Measurements from ENCODE around the gene VIL1. TPM values are rescaled to one million over a fixed set of nuclear protein-coding genes. Genes with fewer than 3 reads are reported as not detected.

VIL1 gene
- total and polyA plus RNA-seq, 2 donors: 0.14 to 0.16 TPM

DNA sequence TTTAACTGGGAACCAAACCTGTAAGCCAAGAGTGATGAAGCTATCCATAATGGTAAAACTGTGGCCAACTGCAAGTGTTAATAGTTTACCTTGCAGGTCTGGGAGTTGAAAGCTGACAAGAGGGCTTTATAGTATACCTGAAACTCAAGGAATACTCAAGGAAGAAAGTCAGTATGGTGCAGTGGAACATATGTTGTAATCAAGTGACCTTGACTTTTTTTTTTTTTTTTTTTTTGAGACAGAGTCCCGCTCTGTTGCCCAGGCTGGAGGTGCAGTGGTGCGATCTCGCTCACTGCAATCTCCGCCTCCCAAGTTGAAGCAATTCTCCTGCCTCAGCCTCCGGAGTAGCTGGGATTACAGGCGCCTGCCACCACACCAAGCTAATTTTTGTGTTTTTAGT is 27.6 kb downstream of the VIL1 start:
- WGBS: over 99% methylated on average over 6 of the region's 6 CpGs
- no peak for DNase-seq (ENCODE audit: low read depth in 6 of 9, low spot score in 9 of 9)
- Histone ChIP-seq H3K36me3 (ENCODE audit: control insufficient read depth in 2 of 2, insufficient read depth in 2 of 2, low read length in 1 of 2) (peaks cover 9 to 17% of the 10 kb centered on the region in 2 donors), H3K4me3 (ENCODE audit: low read length in 2 of 2) (no peak overlapping the region), H3K9me3 (ENCODE audit: control insufficient read depth in 2 of 2, insufficient read depth in 1 of 2, low read length in 1 of 2) (no peaks in the 10 kb centered on the region), H3K27me3 (ENCODE audit: control insufficient read depth in 2 of 2, insufficient read depth in 1 of 2, low read length in 1 of 2) (no peaks in the 10 kb centered on the region), H3K27ac (ENCODE audit: low read depth in 1 of 2, low read length in 1 of 2) (no peak overlapping the region), H3K4me1 (ENCODE audit: control insufficient read depth in 2 of 2, insufficient read depth in 2 of 2, low read length in 2 of 2) (no peaks in the 10 kb centered on the region)

DNA sequence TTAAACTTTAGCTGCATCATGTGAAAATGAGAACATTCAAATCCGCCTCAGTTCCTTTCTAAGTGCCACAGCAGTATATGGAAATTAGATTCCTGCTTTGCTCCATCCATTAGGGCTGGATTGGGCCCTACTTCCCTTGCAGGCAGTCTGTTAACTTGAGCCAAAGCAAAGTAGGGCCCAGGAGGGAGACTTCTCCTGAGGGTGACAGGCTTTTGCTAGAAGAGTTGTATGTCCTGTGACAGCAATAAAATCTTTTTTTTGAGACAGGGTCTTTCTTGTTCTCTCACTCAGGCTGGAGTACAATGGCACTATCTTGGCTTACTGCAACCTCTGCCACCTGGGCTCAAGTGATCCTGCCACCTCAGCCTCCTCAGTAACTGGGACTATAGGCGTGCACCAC is 28.1 kb downstream of the VIL1 start:
- WGBS: 98% methylated on average over 2 of the region's 2 CpGs
- H3K4me1 ChIP-seq (ENCODE audit: control insufficient read depth in 2 of 2, insufficient read depth in 2 of 2, low read length in 2 of 2): no peaks in the 10 kb centered on the region
- no peak for DNase-seq (ENCODE audit: low read depth in 6 of 9, low spot score in 9 of 9)
- no peaks in the 10 kb centered on the region for H3K27me3 ChIP-seq (ENCODE audit: control insufficient read depth in 2 of 2, insufficient read depth in 1 of 2, low read length in 1 of 2)
- H3K9me3 ChIP-seq (ENCODE audit: control insufficient read depth in 2 of 2, insufficient read depth in 1 of 2, low read length in 1 of 2): no peaks in the 10 kb centered on the region
- peaks cover 9 to 17% of the 10 kb centered on the region in 2 donors for H3K36me3 ChIP-seq (ENCODE audit: control insufficient read depth in 2 of 2, insufficient read depth in 2 of 2, low read length in 1 of 2)
- no peak overlapping the region for H3K4me3 ChIP-seq (ENCODE audit: low read length in 2 of 2)
- no peak overlapping the region for H3K27ac ChIP-seq (ENCODE audit: low read depth in 1 of 2, low read length in 1 of 2)

DNA sequence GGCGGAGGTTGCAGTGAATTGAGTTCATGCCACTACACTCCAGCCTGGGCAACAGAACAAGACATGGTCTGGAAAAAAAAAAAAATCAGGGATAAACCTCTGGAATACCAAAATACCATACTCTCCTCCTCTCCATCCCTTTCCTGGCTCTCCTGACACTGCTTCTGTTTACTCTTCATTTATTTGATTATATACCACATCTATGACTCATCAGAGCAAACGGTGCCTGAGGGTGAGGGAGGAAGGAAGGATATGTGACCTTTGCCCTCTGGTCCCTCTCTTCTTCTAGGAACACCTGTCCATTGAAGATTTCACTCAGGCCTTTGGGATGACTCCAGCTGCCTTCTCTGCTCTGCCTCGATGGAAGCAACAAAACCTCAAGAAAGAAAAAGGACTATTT is 30.0 kb downstream of the VIL1 start:
- peaks cover 9 to 30% of the 10 kb centered on the region in 2 donors for H3K36me3 ChIP-seq (ENCODE audit: control insufficient read depth in 2 of 2, insufficient read depth in 2 of 2, low read length in 1 of 2)

DNA sequence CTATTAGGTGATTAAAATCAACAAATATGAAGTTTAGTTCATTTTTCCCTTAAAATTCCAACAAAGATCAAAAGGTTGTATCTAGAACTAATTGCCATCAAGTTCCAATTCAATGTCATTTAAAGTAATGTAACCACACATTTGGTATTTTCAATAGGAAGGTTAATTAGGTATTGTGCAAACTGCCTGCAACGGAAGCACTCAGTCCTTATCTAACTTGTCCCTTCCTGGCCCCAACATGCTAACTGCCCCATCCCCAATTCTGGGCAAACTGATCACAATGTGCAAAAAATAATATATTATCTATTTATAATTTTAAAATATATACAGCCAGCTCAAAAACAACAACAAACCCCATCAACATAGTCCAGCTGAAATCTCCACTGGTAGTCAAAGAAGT is 33.2 kb downstream of the VIL1 start:
- no peaks in the 10 kb centered on the region for H3K4me1 ChIP-seq (ENCODE audit: control insufficient read depth in 2 of 2, insufficient read depth in 2 of 2, low read length in 2 of 2)
- H3K9me3 ChIP-seq (ENCODE audit: control insufficient read depth in 2 of 2, insufficient read depth in 1 of 2, low read length in 1 of 2): peaks cover 0 to 3% of the 10 kb centered on the region in 2 donors
- no peak for DNase-seq (ENCODE audit: low read depth in 6 of 9, low spot score in 9 of 9)
- no peak overlapping the region for H3K4me3 ChIP-seq (ENCODE audit: low read length in 2 of 2)
- H3K27me3 ChIP-seq (ENCODE audit: control insufficient read depth in 2 of 2, insufficient read depth in 1 of 2, low read length in 1 of 2): no peaks in the 10 kb centered on the region
- H3K36me3 ChIP-seq (ENCODE audit: control insufficient read depth in 2 of 2, insufficient read depth in 2 of 2, low read length in 1 of 2): peaks cover 26 to 51% of the 10 kb centered on the region in 2 donors
- H3K27ac ChIP-seq (ENCODE audit: low read depth in 1 of 2, low read length in 1 of 2): no peak overlapping the region
- 97% methylated on average over 1 of the region's 1 CpG for WGBS

More for the DNA sequence above, 30.0 kb downstream of the VIL1 start:
- no peak overlapping the region for H3K4me3 ChIP-seq (ENCODE audit: low read length in 2 of 2)
- WGBS: 89% methylated on average over 3 of the region's 3 CpGs
- H3K4me1 ChIP-seq (ENCODE audit: control insufficient read depth in 2 of 2, insufficient read depth in 2 of 2, low read length in 2 of 2): no peaks in the 10 kb centered on the region
- no peak overlapping the region for H3K27ac ChIP-seq (ENCODE audit: low read depth in 1 of 2, low read length in 1 of 2)
- no peak for DNase-seq (ENCODE audit: low read depth in 6 of 9, low spot score in 9 of 9)
- no peaks in the 10 kb centered on the region for H3K27me3 ChIP-seq (ENCODE audit: control insufficient read depth in 2 of 2, insufficient read depth in 1 of 2, low read length in 1 of 2)
- H3K9me3 ChIP-seq (ENCODE audit: control insufficient read depth in 2 of 2, insufficient read depth in 1 of 2, low read length in 1 of 2): no peaks in the 10 kb centered on the region

DNA sequence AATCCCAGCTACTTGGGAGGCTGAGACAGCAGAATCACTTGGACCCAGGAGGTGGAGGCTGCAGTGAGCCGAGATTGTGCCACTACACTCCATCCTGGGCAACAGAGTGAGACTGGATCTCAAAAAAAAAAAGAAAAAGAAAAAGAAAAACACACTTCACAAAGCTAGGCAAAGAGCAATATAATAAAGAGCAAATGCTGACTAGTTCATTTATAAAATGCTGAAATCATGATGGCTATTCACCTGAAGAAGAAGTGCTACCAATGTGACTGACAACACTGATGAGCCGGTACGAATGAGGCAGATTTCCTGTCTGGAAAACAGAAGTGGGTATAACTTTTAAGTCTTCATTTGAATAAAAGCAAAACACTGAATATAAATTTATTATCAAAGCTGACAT is 37.9 kb downstream of the VIL1 start:
- no peak overlapping the region for H3K4me3 ChIP-seq (ENCODE audit: low read length in 2 of 2)
- H3K27ac ChIP-seq (ENCODE audit: low read depth in 1 of 2, low read length in 1 of 2): no peak overlapping the region
- peaks cover 0 to 3% of the 10 kb centered on the region in 2 donors for H3K9me3 ChIP-seq (ENCODE audit: control insufficient read depth in 2 of 2, insufficient read depth in 1 of 2, low read length in 1 of 2)
- peaks cover 21 to 56% of the 10 kb centered on the region in 2 donors for H3K36me3 ChIP-seq (ENCODE audit: control insufficient read depth in 2 of 2, insufficient read depth in 2 of 2, low read length in 1 of 2)
- no peaks in the 10 kb centered on the region for H3K4me1 ChIP-seq (ENCODE audit: control insufficient read depth in 2 of 2, insufficient read depth in 2 of 2, low read length in 2 of 2)
- H3K27me3 ChIP-seq (ENCODE audit: control insufficient read depth in 2 of 2, insufficient read depth in 1 of 2, low read length in 1 of 2): no peaks in the 10 kb centered on the region
- DNase-seq (ENCODE audit: low read depth in 6 of 9, low spot score in 9 of 9): no peak
- 99% methylated on average over 3 of the region's 3 CpGs for WGBS

DNA sequence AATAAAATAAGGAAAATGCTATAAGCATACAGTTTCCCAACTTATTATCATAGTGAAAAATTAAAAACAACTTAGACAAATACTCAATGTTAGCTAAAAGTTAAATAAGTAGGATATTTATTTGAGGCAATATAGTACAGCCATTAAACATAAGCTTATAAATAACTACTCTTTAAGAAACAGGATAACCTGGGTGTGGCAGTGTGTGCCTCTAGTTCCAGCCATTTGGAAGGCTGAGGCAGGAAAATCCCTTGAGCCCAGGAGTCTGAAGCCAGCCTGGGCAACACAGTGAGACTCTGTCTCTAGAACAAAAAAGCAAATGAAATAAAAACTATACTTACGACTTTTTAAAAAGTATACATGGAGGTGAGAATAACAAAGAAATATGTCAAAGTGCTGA is 39.7 kb downstream of the VIL1 start:
- peaks cover 0 to 3% of the 10 kb centered on the region in 2 donors for H3K9me3 ChIP-seq (ENCODE audit: control insufficient read depth in 2 of 2, insufficient read depth in 1 of 2, low read length in 1 of 2)
- H3K27ac ChIP-seq (ENCODE audit: low read depth in 1 of 2, low read length in 1 of 2): no peak overlapping the region
- H3K36me3 ChIP-seq (ENCODE audit: control insufficient read depth in 2 of 2, insufficient read depth in 2 of 2, low read length in 1 of 2): peaks cover 25 to 56% of the 10 kb centered on the region in 2 donors
- no peak for DNase-seq (ENCODE audit: low read depth in 6 of 9, low spot score in 9 of 9)
- H3K4me3 ChIP-seq (ENCODE audit: low read length in 2 of 2): no peak overlapping the region
- WGBS: 100% methylated on average over 1 of the region's 1 CpG
- no peaks in the 10 kb centered on the region for H3K27me3 ChIP-seq (ENCODE audit: control insufficient read depth in 2 of 2, insufficient read depth in 1 of 2, low read length in 1 of 2)
- H3K4me1 ChIP-seq (ENCODE audit: control insufficient read depth in 2 of 2, insufficient read depth in 2 of 2, low read length in 2 of 2): no peaks in the 10 kb centered on the region

DNA sequence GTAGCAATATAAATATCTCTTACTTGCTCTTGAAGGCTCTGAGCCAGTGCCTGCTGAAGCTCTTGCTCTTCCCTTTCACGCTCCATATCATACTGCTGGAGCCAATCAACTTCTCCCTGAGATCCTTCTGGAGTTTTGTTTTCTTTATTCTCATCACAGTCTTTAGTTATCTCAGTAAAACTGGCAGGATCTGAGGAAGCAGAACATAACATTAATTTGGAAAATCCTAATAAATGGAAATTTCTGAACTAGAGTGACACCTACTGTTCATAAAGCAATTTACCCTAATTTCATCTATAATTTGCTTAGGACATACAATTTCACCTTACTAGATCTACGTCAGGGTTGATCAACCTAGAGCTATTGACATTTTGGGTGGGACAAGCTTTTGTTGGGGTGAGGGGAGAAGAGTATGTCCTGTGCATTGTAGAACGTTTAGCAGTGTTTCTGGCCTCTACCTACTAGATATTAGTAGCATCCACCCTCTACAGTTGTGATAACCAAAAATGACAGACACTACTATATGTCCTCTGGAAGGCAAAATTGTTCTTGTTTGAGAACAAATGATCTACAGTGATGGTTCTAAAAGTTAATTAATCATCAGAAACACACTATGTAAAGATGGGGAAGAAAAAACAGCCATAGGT is 47.2 kb downstream of the VIL1 start:
- DNase-seq (ENCODE audit: low read depth in 6 of 9, low spot score in 9 of 9): peak in 1 of 9 donors; percentile 3
- Histone ChIP-seq H3K27me3 (ENCODE audit: control insufficient read depth in 2 of 2, insufficient read depth in 1 of 2, low read length in 1 of 2) (no peaks in the 10 kb centered on the region), H3K4me1 (ENCODE audit: control insufficient read depth in 2 of 2, insufficient read depth in 2 of 2, low read length in 2 of 2) (no peaks in the 10 kb centered on the region), H3K9me3 (ENCODE audit: control insufficient read depth in 2 of 2, insufficient read depth in 1 of 2, low read length in 1 of 2) (no peaks in the 10 kb centered on the region), H3K4me3 (ENCODE audit: low read length in 2 of 2) (no peak overlapping the region), H3K36me3 (ENCODE audit: control insufficient read depth in 2 of 2, insufficient read depth in 2 of 2, low read length in 1 of 2) (peaks cover 13 to 37% of the 10 kb centered on the region in 2 donors), H3K27ac (ENCODE audit: low read depth in 1 of 2, low read length in 1 of 2) (no peak overlapping the region)
- WGBS: 76% methylated on average over 3 of the region's 3 CpGs

DNA sequence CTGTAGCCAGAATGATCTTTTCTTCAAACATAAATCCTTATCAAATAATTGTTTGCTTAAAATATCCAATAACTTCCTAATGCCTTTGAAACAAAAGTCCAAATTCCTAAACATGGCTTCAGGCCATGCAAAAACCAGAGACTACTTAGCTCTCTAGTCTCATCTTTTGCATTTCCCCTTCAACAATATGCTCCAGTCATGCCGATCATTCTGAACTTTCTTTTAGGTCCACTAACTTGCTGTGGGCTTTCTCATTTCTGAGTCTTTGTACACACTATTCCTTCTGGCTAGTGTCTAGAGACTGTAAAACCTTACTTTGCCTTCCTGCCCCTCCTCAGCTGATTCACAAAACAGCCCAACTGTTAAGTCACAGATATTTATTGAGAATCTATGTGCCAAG is 51.5 kb downstream of the VIL1 start:
- H3K27ac ChIP-seq (ENCODE audit: low read depth in 1 of 2, low read length in 1 of 2): no peak overlapping the region
- H3K36me3 ChIP-seq (ENCODE audit: control insufficient read depth in 2 of 2, insufficient read depth in 2 of 2, low read length in 1 of 2): peaks cover 7 to 39% of the 10 kb centered on the region in 2 donors
- no peaks in the 10 kb centered on the region for H3K9me3 ChIP-seq (ENCODE audit: control insufficient read depth in 2 of 2, insufficient read depth in 1 of 2, low read length in 1 of 2)

DNA sequence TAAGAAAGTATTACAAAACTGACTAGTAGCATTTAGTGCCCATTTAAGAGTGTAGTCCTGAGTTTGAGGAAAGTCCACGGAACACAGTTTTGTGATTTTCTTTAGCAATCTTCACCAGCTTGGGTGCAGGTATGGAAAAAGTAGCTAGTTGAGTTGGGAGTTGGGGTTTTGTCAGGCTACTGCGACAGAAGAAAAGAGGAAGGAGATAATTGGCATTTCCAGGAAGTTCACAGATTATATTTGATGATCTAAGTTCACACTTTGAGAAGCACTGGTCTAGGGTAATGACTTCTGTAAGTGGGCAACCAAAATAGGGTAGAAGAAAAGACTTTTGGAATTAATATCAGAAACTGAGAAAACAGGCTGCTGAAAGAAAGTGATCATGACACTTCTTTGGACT is 52.1 kb downstream of the VIL1 start:
- H3K9me3 ChIP-seq (ENCODE audit: control insufficient read depth in 2 of 2, insufficient read depth in 1 of 2, low read length in 1 of 2): no peaks in the 10 kb centered on the region
- H3K27me3 ChIP-seq (ENCODE audit: control insufficient read depth in 2 of 2, insufficient read depth in 1 of 2, low read length in 1 of 2): no peaks in the 10 kb centered on the region
- H3K4me1 ChIP-seq (ENCODE audit: control insufficient read depth in 2 of 2, insufficient read depth in 2 of 2, low read length in 2 of 2): no peaks in the 10 kb centered on the region
- no peak overlapping the region for H3K4me3 ChIP-seq (ENCODE audit: low read length in 2 of 2)
- H3K27ac ChIP-seq (ENCODE audit: low read depth in 1 of 2, low read length in 1 of 2): no peak overlapping the region
- no peak for DNase-seq (ENCODE audit: low read depth in 6 of 9, low spot score in 9 of 9)
- peaks cover 10 to 38% of the 10 kb centered on the region in 2 donors for H3K36me3 ChIP-seq (ENCODE audit: control insufficient read depth in 2 of 2, insufficient read depth in 2 of 2, low read length in 1 of 2)
- 76% methylated on average over 2 of the region's 2 CpGs for WGBS

More for the DNA sequence above, 51.5 kb downstream of the VIL1 start:
- DNase-seq (ENCODE audit: low read depth in 6 of 9, low spot score in 9 of 9): no peak
- H3K4me3 ChIP-seq (ENCODE audit: low read length in 2 of 2): no peak overlapping the region
- WGBS: 0% methylated on average over 1 of the region's 1 CpG
- H3K27me3 ChIP-seq (ENCODE audit: control insufficient read depth in 2 of 2, insufficient read depth in 1 of 2, low read length in 1 of 2): no peaks in the 10 kb centered on the region
- H3K4me1 ChIP-seq (ENCODE audit: control insufficient read depth in 2 of 2, insufficient read depth in 2 of 2, low read length in 2 of 2): no peaks in the 10 kb centered on the region
